LNCaP clone FGC (cell line): ENCODE results near the gene TRIM44.

ENCODE experiments used
- DNase-seq: peaks from one replicate; pipeline ENCODE4 v3.0.0-alpha.2; 2011; ENCODE audit warnings: low read depth
- H3K4me3 ChIP-seq: 2 replicates; pipeline ENCODE4 v1.5.1; 2011; ENCODE audit warnings: mild to moderate bottlenecking, low read depth, low read length, control low read depth
- TF ChIP-seq, protein P1 (sequence below): IDR thresholded peaks from 2 replicates; pipeline ENCODE4 v1.5.1; 2012; ENCODE audit warnings: mild to moderate bottlenecking; ENCODE audit not compliant: control insufficient read depth, insufficient read depth; ENCODE audit errors: extremely low read depth

TRIM44 gene

GRCh38 chr11:35671396-35672127 is 9.0 kb downstream of the TRIM44 start:
- TF ChIP-seq, protein P1, sequence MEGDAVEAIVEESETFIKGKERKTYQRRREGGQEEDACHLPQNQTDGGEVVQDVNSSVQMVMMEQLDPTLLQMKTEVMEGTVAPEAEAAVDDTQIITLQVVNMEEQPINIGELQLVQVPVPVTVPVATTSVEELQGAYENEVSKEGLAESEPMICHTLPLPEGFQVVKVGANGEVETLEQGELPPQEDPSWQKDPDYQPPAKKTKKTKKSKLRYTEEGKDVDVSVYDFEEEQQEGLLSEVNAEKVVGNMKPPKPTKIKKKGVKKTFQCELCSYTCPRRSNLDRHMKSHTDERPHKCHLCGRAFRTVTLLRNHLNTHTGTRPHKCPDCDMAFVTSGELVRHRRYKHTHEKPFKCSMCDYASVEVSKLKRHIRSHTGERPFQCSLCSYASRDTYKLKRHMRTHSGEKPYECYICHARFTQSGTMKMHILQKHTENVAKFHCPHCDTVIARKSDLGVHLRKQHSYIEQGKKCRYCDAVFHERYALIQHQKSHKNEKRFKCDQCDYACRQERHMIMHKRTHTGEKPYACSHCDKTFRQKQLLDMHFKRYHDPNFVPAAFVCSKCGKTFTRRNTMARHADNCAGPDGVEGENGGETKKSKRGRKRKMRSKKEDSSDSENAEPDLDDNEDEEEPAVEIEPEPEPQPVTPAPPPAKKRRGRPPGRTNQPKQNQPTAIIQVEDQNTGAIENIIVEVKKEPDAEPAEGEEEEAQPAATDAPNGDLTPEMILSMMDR, result no peak
- DNase-seq, result no peak
- no peak overlapping the region for H3K4me3 ChIP-seq

DNA sequence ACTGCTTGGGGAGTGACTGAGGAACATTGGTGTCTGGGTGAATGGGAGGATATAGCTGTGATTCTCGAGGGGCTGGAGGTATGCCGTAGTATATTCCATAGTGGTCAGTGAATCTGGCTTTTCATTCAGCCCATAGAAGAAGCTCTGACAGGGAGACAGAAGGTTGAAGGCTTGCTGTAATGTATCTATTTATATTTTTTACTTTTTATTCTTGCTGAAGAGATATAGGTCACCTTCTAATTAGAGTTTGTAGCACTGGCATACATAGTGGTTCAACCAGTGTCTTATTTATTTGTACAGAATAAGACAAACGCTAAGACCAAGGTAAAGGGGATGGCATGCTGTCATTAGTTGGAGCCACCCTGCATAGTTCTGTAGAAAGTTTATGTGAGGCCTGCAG is 10.0 kb downstream of the TRIM44 start:
- no peak for DNase-seq
- no peak overlapping the region for H3K4me3 ChIP-seq
- TF ChIP-seq, protein P1, result no peak

DNA sequence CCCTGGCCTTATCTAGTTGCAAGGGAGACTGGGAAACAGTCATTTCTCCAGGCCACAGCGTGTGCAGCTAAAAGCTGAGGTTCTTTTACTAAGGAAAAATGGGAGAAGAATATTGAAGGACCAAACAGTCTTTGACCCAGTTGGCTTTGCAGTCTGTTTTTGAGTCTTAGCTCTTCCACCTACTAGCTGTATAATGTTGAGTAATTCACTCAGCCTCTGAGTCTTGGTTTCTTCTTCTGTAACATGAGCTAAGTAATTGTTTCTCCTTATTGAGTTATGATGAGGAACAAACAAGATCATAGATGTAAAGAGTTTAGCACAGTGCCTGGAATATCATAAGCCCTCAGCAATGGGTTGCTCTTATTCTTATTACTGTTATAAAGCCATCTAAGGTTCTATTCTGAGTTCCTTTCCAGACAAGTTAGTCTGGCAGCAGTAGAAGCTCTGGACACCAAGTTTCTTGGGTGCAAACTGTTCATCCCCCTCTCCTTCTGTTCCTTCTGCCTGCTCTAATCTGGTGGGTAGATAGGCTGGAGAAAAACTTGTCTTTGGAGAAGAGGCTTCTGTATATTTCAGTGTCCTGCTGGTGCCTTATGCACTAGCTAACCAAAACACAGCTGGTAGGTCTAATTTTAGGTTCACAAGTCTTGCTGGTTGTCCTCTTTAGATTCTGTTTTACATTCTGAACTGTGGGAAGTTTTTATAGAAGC is 13.5 kb downstream of the TRIM44 start:
- DNase-seq, result no peak
- TF ChIP-seq, protein P1, result no peak
- no peak overlapping the region for H3K4me3 ChIP-seq

DNA sequence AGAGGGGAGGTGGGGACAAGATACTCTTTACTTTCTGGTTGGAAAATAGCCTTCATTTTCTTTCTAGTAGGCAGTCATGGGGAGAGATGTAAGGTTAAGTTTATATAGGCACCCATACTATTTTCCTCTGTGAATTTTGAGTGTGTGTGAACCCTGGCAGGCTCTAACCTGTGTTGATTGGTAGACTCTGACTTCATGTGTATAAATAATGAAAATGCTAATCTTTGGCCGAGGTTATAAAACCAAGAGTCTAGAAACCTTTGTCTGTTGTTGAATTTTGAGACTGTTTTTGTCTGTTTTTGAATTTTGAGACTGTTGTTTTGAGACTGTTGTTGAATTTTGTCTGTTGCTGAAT is 14.0 kb downstream of the TRIM44 start:
- no peak overlapping the region for H3K4me3 ChIP-seq
- TF ChIP-seq, protein P1, result no peak
- no peak for DNase-seq

DNA sequence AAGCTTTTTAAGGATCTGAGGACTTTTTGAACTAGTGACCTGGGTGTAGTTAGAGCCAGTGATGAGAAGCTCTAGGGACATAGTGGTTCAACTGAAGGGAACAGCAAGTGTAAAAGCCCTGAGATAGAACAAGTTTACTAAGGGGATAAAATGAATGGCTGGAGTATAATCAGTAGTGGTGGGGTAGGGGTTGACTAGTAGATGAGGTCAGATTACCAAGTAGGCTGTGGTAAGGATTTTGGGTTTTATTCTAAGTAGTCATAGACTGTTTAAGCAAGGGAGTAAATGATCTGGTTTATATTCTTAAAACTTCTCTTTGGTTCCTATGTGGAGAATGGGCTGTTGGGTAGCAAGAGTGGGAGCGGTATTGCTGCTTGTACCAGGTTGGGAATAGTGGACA is 15.3 kb downstream of the TRIM44 start:
- no peak for DNase-seq
- TF ChIP-seq, protein P1, result no peak

DNA sequence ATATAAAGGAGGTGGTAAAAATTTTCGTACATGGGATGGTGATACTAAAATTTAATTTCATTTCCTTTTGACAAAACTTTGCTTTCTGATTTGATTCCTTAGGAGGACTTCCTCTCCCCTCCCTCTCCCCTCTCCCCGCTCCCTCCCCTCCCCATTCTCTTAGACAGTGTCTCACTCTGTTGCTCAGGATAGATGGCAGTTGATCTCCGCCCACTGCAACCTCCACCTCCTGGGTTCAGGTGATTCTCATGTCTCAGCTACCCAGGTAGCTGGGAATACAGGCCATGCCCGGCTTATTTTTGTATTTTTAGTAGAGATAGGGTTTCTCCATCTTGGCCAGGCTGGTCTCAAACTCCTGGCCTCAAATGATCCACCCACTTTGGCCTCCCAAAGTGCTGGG is 15.9 kb downstream of the TRIM44 start:
- no peak for DNase-seq
- TF ChIP-seq, protein P1, result no peak
- no peak overlapping the region for H3K4me3 ChIP-seq

More for the DNA sequence above, 15.3 kb downstream of the TRIM44 start:
- no peak overlapping the region for H3K4me3 ChIP-seq
